ENCODE measurements around the gene PITPNC1. TPM values are rescaled to one million over a fixed set of nuclear protein-coding genes. Genes with fewer than 3 reads are reported as not detected.

PITPNC1 gene
- total and polyA plus RNA-seq, 2 donors (not counting 1 experiment from before 2014, with no cell fraction given): 4.7 to 26.1 TPM

DNA sequence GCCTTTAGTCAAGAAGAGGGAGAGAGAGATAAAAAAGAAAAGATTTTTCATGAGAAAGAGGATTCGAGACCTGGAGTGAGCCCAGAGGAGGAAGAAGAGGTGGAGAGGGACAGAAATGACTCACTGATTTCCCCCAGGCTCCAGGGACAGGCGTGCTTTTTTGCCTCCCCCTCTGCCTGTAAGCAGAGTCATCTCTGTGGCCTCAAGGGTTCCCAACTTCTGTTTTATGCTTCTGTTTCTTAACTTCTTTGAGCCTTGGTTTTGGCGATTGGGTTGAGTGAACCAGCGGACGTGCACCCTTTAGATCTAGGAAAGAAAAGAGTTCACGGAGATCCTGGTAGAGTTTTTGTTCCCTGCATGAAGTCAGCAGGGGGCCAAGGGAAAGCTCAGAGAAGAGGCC, 192.8 kb downstream of the PITPNC1 start:
- WGBS (ENCODE audit: insufficient coverage): 82% methylated on average over 5 of the region's 6 CpGs
- Histone ChIP-seq H3K4me3 (ENCODE audit: control extremely low read depth in 1 of 5, extremely low read depth in 1 of 5, insufficient read depth in 1 of 5, low read depth in 2 of 5, low read length in 4 of 5) (no peak overlapping the region), H2AFZ (ENCODE audit: insufficient read depth, low read depth, low read length, poor library complexity, severe bottlenecking) (no peak overlapping the region), H3K4me2 (replicated peaks; ENCODE audit: low read depth, low read length, poor library complexity, severe bottlenecking) (no peak overlapping the region), H3K79me2 (ENCODE audit: control insufficient read depth, insufficient read depth, low read length) (no peaks in the 10 kb centered on the region), H3K9me3 (ENCODE audit: control extremely low read depth in 1 of 3, control insufficient read depth in 2 of 3, insufficient read depth in 1 of 3, low read length in 2 of 3) (no peaks in the 10 kb centered on the region), H4K20me1 (ENCODE audit: control insufficient read depth, insufficient read depth, low read length, poor library complexity, severe bottlenecking) (no peaks in the 10 kb centered on the region), H3K27ac (ENCODE audit: low read length in 2 of 2) (no peak overlapping the region), H3K4me1 (ENCODE audit: control insufficient read depth in 2 of 2, insufficient read depth in 2 of 2, low read length in 2 of 2) (peaks cover 0 to 43% of the 10 kb centered on the region in 2 donors), H3K9ac (ENCODE audit: low read length) (no peak overlapping the region), H3K27me3 (replicated peaks in 1 of 4; ENCODE audit: control extremely low read depth in 1 of 4, control insufficient read depth in 3 of 4, insufficient read depth in 4 of 4, low read length in 3 of 4) (no peaks in the 10 kb centered on the region), H3K36me3 (replicated peaks in 1 of 2; ENCODE audit: control extremely low read depth in 1 of 2, control insufficient read depth in 1 of 2, extremely low read depth in 1 of 2, insufficient read depth in 2 of 2, low read length in 1 of 2) (no peaks in the 10 kb centered on the region)
- TF ChIP-seq, protein P1, sequence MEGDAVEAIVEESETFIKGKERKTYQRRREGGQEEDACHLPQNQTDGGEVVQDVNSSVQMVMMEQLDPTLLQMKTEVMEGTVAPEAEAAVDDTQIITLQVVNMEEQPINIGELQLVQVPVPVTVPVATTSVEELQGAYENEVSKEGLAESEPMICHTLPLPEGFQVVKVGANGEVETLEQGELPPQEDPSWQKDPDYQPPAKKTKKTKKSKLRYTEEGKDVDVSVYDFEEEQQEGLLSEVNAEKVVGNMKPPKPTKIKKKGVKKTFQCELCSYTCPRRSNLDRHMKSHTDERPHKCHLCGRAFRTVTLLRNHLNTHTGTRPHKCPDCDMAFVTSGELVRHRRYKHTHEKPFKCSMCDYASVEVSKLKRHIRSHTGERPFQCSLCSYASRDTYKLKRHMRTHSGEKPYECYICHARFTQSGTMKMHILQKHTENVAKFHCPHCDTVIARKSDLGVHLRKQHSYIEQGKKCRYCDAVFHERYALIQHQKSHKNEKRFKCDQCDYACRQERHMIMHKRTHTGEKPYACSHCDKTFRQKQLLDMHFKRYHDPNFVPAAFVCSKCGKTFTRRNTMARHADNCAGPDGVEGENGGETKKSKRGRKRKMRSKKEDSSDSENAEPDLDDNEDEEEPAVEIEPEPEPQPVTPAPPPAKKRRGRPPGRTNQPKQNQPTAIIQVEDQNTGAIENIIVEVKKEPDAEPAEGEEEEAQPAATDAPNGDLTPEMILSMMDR (IDR thresholded peaks at IDR 0.05): no peak
- TF ChIP-seq EZH2 (IDR thresholded peaks at IDR 0.05; ENCODE audit: borderline replicate concordance, insufficient read depth, low read depth, low read length, poor library complexity, severe bottlenecking): no peak
- ChIA-PET CTCF (interaction anchor here (0.6 to 1.2 kb wide), 3 partner anchors 10 to 122 kb away, joined by 4 to 7 read pairs (median 6); no protein-coding TSS in a partner anchor), POLR2A (no interaction called here)
- H3K4me3 Mint-ChIP-seq: peak overlapping the region; percentile 46
- no peaks in the 10 kb centered on the region for H3K27me3 Mint-ChIP-seq
- no peaks in the 10 kb centered on the region for H3K9me3 Mint-ChIP-seq (ENCODE audit: insufficient read depth)
- H3K4me1 Mint-ChIP-seq: peaks cover 55% of the 10 kb centered on the region
- DNase-seq: no peak
- intact Hi-C loops (cut with micrococcal nuclease): loop anchor here (10.0 kb wide), 1 partner anchor 85 kb away; no protein-coding TSS in a partner anchor
- no peak for ATAC-seq (ENCODE audit: low read depth)
- H3K27ac Mint-ChIP-seq: peak overlapping the region; percentile 74

DNA sequence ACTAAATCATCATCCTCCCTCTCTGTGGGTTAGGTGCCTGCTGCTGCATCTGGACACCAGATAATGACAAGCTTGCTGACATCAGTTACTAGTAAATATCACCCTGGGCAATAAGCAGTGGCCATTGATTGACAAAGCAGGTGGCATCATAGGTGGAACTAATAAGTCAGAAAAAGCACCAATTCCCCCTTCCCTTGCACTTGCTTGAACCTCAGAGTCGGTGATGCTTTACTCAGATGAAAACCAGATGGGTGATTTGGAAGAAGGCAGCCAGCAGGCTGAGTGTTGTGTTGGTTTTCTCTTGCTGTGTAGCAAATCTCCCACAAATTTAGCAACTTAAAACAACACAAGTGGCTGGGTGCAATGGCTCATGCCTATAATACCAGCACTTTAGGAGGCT, 193.7 kb downstream of the PITPNC1 start:
- Mint-ChIP-seq H3K9me3 (ENCODE audit: insufficient read depth) (no peaks in the 10 kb centered on the region), H3K4me3 (no peak overlapping the region), H3K27ac (no peak overlapping the region), H3K4me1 (peaks cover 64% of the 10 kb centered on the region), H3K27me3 (no peaks in the 10 kb centered on the region)
- no CpG with 5 or more reads among the region's 1 CpG for WGBS (ENCODE audit: insufficient coverage)
- H3K79me2 ChIP-seq (ENCODE audit: control insufficient read depth, insufficient read depth, low read length): no peaks in the 10 kb centered on the region
- no peak overlapping the region for H3K4me3 ChIP-seq (ENCODE audit: control extremely low read depth in 1 of 5, extremely low read depth in 1 of 5, insufficient read depth in 1 of 5, low read depth in 2 of 5, low read length in 4 of 5)
- TF ChIP-seq EZH2 (IDR thresholded peaks at IDR 0.05; ENCODE audit: borderline replicate concordance, insufficient read depth, low read depth, low read length, poor library complexity, severe bottlenecking): no peak
- TF ChIP-seq, protein P1 (IDR thresholded peaks at IDR 0.05): no peak
- H3K4me1 ChIP-seq (ENCODE audit: control insufficient read depth in 2 of 2, insufficient read depth in 2 of 2, low read length in 2 of 2): peaks cover 0 to 50% of the 10 kb centered on the region in 2 donors
- no peaks in the 10 kb centered on the region for H4K20me1 ChIP-seq (ENCODE audit: control insufficient read depth, insufficient read depth, low read length, poor library complexity, severe bottlenecking)
- no peaks in the 10 kb centered on the region for H3K36me3 ChIP-seq (replicated peaks in 1 of 2; ENCODE audit: control extremely low read depth in 1 of 2, control insufficient read depth in 1 of 2, extremely low read depth in 1 of 2, insufficient read depth in 2 of 2, low read length in 1 of 2)
- no peak overlapping the region for H3K27ac ChIP-seq (ENCODE audit: low read length in 2 of 2)
- POLR2A ChIA-PET: no interaction called here
- no peaks in the 10 kb centered on the region for H3K9me3 ChIP-seq (ENCODE audit: control extremely low read depth in 1 of 3, control insufficient read depth in 2 of 3, insufficient read depth in 1 of 3, low read length in 2 of 3)
- CTCF ChIA-PET: interaction anchor here (0.9 to 1.7 kb wide), 4 partner anchors 11 to 866 kb away, joined by 3 to 7 read pairs (median 4); no protein-coding TSS in a partner anchor
- intact Hi-C loops (cut with micrococcal nuclease): loop anchor here (10.0 kb wide), 1 partner anchor 86 kb away; no protein-coding TSS in a partner anchor
- DNase-seq (no peak), ATAC-seq (ENCODE audit: low read depth) (no peak)
- H3K4me2 ChIP-seq (replicated peaks; ENCODE audit: low read depth, low read length, poor library complexity, severe bottlenecking): no peak overlapping the region
- no peaks in the 10 kb centered on the region for H3K27me3 ChIP-seq (replicated peaks in 1 of 4; ENCODE audit: control extremely low read depth in 1 of 4, control insufficient read depth in 3 of 4, insufficient read depth in 4 of 4, low read length in 3 of 4)
- H3K9ac ChIP-seq (ENCODE audit: low read length): no peak overlapping the region
- no peak overlapping the region for H2AFZ ChIP-seq (ENCODE audit: insufficient read depth, low read depth, low read length, poor library complexity, severe bottlenecking)
